OCI-LY3 (cell line): Measurements from ENCODE around the gene NKAIN2.

Experiments
- H2AFZ ChIP-seq: fragments of 200-600, 300-600 bp; shearing (Covaris generic); 2 replicates; pipeline ENCODE4 v1.6.0; 2014; ENCODE audit warnings: antibody characterized with exemption, low read depth, low read length
- H3K27ac ChIP-seq: fragments of 200-600, 300-600 bp; sonication (generic); 2 replicates; pipeline ENCODE4 v1.5.1; 2014; ENCODE audit warnings: mild to moderate bottlenecking, low read length, moderate library complexity, mixed read lengths
- H3K27me3 ChIP-seq: fragments of 200-600, 300-600 bp; sonication (generic); 2 replicates; pipeline ENCODE4 v1.6.1; 2014; ENCODE audit warnings: low read depth, low read length, mixed read lengths
- H3K36me3 ChIP-seq: fragments of 200-600, 300-600 bp; sonication (generic); replicated peaks from 2 replicates; pipeline ENCODE3; 2014; ENCODE audit warnings: low read depth, low read length, mixed read lengths
- H3K4me1 ChIP-seq: fragments of 300-600, 200-600 bp; sonication (generic); 2 replicates; pipeline ENCODE4 v1.6.1; 2014; ENCODE audit warnings: low read length, mixed read lengths
- H3K4me2 ChIP-seq: fragments of 200-600, 300-600 bp; sonication (generic); 2 replicates; pipeline ENCODE4 v1.6.1; 2014; ENCODE audit warnings: low read length, mixed read lengths
- H3K4me3 ChIP-seq: fragments of 300-600, 200-600 bp; sonication (generic); 2 replicates; pipeline ENCODE4 v1.5.1; 2014; ENCODE audit warnings: antibody characterized with exemption, mild to moderate bottlenecking, low read length, moderate library complexity
- H3K79me2 ChIP-seq: fragments of 300-600, 200-600 bp; shearing (Covaris generic); 2 replicates; pipeline ENCODE4 v1.6.1; 2014; ENCODE audit warnings: mild to moderate bottlenecking, low read length, mixed read lengths
- H3K9ac ChIP-seq: fragments of 300-600, 200-600 bp; shearing (Covaris generic); 2 replicates; pipeline ENCODE4 v1.6.0; 2014; ENCODE audit warnings: mild to moderate bottlenecking, low read length, moderate library complexity
- H3K9me3 ChIP-seq: fragments of 200-600, 300-600 bp; shearing (Covaris generic); 2 replicates; pipeline ENCODE4 v1.6.1; 2014; ENCODE audit warnings: low read length, mixed read lengths; ENCODE audit not compliant: insufficient read depth
- H4K20me1 ChIP-seq: fragments of 200-600, 300-600 bp; sonication (generic); 2 replicates; pipeline ENCODE4 v1.6.1; 2016; ENCODE audit warnings: low read length, mixed read lengths; ENCODE audit not compliant: insufficient read depth
- EZH2phosphoT487 ChIP-seq: fragments of 200-600 bp; shearing (Covaris generic); IDR thresholded peaks from 2 replicates; pipeline ENCODE4 v1.6.1; 2018; ENCODE audit warnings: antibody characterized with exemption, mixed run types, low read depth
- TF ChIP-seq, protein P1 (sequence below): fragments of 200-600, 300-600 bp; sonication (generic); IDR thresholded peaks from 2 replicates; pipeline ENCODE4 v1.5.1; 2014; ENCODE audit warnings: antibody characterized with exemption, low read length, low read depth

NKAIN2 gene

DNA sequence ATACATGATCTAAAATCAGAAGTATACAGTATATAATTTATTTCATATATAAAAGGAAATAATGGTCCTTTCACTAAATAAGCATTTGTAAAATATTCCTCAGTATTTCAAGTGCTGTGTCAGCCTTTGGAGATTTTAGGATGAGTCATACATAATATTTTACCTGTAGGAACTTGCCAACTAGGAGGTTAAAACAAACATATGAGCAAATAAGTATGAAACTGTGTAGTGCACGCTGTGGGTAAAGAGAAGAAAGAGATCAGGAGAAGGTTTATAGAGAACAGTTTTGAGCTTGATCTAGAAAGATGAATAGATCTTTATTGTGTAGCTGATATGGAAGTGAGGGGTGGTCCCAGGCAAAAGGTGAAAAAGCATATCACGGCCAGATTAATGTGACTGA is 988.7 kb downstream of the NKAIN2 start:
- TF ChIP-seq EZH2phosphoT487: no peak
- TF ChIP-seq, protein P1, sequence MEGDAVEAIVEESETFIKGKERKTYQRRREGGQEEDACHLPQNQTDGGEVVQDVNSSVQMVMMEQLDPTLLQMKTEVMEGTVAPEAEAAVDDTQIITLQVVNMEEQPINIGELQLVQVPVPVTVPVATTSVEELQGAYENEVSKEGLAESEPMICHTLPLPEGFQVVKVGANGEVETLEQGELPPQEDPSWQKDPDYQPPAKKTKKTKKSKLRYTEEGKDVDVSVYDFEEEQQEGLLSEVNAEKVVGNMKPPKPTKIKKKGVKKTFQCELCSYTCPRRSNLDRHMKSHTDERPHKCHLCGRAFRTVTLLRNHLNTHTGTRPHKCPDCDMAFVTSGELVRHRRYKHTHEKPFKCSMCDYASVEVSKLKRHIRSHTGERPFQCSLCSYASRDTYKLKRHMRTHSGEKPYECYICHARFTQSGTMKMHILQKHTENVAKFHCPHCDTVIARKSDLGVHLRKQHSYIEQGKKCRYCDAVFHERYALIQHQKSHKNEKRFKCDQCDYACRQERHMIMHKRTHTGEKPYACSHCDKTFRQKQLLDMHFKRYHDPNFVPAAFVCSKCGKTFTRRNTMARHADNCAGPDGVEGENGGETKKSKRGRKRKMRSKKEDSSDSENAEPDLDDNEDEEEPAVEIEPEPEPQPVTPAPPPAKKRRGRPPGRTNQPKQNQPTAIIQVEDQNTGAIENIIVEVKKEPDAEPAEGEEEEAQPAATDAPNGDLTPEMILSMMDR: no peak
- H3K4me1 ChIP-seq: no peaks in the 10 kb centered on the region
- no peak overlapping the region for H3K4me3 ChIP-seq
- H3K27ac ChIP-seq: no peak overlapping the region
- H4K20me1 ChIP-seq: no peaks in the 10 kb centered on the region
- no peaks in the 10 kb centered on the region for H3K36me3 ChIP-seq
- H3K9ac ChIP-seq: no peak overlapping the region
- H3K27me3 ChIP-seq: no peaks in the 10 kb centered on the region
- no peaks in the 10 kb centered on the region for H3K9me3 ChIP-seq
- no peaks in the 10 kb centered on the region for H3K79me2 ChIP-seq
- H3K4me2 ChIP-seq: no peak overlapping the region
- H2AFZ ChIP-seq: no peak overlapping the region

DNA sequence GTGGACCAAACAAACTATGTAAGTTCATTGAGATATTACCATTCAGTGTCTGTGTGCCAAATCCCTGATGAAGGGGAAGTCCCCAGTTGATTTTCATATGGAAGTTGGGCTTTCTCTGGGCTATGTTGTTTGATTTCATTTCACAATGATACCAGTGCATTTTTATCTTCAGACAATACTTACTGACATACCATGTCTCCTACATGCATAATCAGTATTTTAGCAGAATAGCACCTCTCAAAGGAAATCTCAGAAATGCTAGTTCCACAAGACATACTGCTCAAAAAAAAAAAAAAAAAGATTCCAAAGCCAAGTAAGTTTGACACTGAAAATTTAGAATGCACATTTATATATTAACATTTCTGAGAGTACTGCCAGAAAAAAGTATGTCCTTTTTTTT is 989.7 kb downstream of the NKAIN2 start:
- H3K36me3 ChIP-seq: no peaks in the 10 kb centered on the region
- H3K4me3 ChIP-seq: no peak overlapping the region
- no peaks in the 10 kb centered on the region for H3K79me2 ChIP-seq
- H3K4me1 ChIP-seq: no peaks in the 10 kb centered on the region
- H3K27me3 ChIP-seq: no peaks in the 10 kb centered on the region
- no peaks in the 10 kb centered on the region for H3K9me3 ChIP-seq
- H3K27ac ChIP-seq: no peak overlapping the region
- H3K9ac ChIP-seq: no peak overlapping the region
- no peaks in the 10 kb centered on the region for H4K20me1 ChIP-seq
- H3K4me2 ChIP-seq: no peak overlapping the region
- TF ChIP-seq, protein P1: no peak
- no peak for TF ChIP-seq EZH2phosphoT487
- H2AFZ ChIP-seq: no peak overlapping the region

DNA sequence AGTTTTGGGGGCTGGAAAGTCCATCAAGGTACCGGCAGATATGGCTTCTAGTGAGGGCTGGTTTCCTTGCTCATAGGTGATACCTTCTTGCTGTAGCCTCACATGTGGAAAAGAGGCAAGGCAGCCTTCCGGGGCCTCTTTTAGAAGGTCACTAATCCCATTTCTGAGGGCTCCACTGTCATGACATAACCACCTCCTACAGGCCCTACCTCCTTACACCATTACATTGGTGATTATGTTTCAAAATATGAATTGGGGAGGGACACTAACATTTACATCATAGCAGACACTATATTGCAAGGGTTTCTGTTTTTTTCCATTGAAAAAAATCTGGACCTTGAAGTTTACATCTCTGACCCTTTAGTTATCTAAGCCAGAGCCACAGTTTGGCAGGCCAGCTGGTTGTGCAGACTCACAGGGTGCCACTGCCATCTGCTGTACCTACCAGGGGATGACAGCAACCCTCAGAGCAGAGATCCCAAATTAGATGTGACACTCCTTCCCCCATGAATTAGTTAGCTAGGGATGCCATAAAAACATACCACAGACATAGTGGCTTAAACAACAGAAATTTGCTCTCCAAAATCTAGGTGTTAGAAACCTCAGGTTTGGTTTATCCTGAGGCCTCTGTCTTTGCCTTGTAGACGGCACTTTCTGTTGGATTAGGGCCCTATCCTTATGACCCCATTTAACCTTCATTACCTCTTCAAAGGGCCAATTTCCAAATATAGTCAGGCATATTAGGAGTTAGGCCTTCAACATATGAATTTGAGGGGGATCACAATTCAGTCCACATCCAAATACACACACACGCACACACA is 992.2 kb downstream of the NKAIN2 start:
- Histone ChIP-seq H3K4me3 (no peak overlapping the region), H4K20me1 (no peaks in the 10 kb centered on the region), H3K4me1 (no peaks in the 10 kb centered on the region), H3K27me3 (no peaks in the 10 kb centered on the region), H3K9ac (no peak overlapping the region), H3K27ac (no peak overlapping the region), H3K79me2 (no peaks in the 10 kb centered on the region), H3K4me2 (no peak overlapping the region), H3K36me3 (no peaks in the 10 kb centered on the region), H3K9me3 (no peaks in the 10 kb centered on the region), H2AFZ (no peak overlapping the region)
- no peak for TF ChIP-seq EZH2phosphoT487
- TF ChIP-seq, protein P1: peak; percentile 52

DNA sequence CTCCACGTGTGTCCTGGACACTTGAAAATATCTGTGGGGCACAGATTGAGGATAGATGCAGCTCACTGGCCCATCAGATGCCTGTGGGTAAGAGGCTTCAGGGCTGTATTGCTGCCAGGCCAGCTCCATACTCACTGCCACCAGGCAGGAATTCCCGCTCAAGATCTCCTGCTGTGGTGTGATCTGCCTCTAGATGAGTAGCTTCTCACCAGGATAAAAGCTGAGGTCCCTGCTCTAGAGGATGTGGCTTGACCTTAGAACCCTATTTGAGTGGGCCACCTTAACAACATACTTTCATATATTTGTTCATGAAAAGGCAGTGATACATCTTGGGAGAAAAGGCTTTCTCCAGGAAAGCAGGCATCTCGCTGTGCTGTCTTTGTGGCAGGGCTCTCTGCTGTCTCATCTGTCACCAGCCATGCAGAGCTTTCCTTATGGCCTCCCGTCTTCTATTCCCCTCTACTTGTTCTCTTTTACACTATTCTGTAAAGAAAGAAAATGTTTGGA is 992.9 kb downstream of the NKAIN2 start:
- TF ChIP-seq, protein P1: no peak
- no peak for TF ChIP-seq EZH2phosphoT487
- H3K36me3 ChIP-seq: no peaks in the 10 kb centered on the region
- H2AFZ ChIP-seq: no peak overlapping the region
- H3K4me2 ChIP-seq: no peak overlapping the region
- no peaks in the 10 kb centered on the region for H3K27me3 ChIP-seq
- no peak overlapping the region for H3K4me3 ChIP-seq
- no peak overlapping the region for H3K9ac ChIP-seq
- H3K4me1 ChIP-seq: no peaks in the 10 kb centered on the region
- no peaks in the 10 kb centered on the region for H4K20me1 ChIP-seq
- no peak overlapping the region for H3K27ac ChIP-seq
- no peaks in the 10 kb centered on the region for H3K9me3 ChIP-seq
- no peaks in the 10 kb centered on the region for H3K79me2 ChIP-seq
